GM21737 (cell line): ENCODE measurements around the gene CDKN1A.
"Not testable (repeated sequence)": the region's sequence is repeated elsewhere in the genome, so short reads cannot be mapped to it uniquely, and the experiment has no call there.

Experiments used
- ATAC-seq: cut with Tn5 transposase; IDR thresholded peaks from one replicate; pipeline ENCODE4 v1.9.1; 2021; ENCODE audit warnings: mild to moderate bottlenecking, moderate library complexity; ENCODE audit not compliant: unreplicated experiment

Gene CDKN1A

GRCh38 chr6:36694616-36695015 is 16.1 kb downstream of the CDKN1A start:
- ATAC-seq: no peak

GRCh38 chr6:36695414-36695813 is 16.9 kb downstream of the CDKN1A start:
- no peak for ATAC-seq

- ATAC-seq: no peak
Measured at GRCh38 chr6:36697481-36697903, 19.0 kb downstream of the CDKN1A start, which contains the start of gene RAB44. Gene RAB44, plus strand, starts transcription at chr6:36697826. Its CDS starts 6,410 bp downstream, at chr6:36704236.

GRCh38 chr6:36698196-36698595 is 19.7 kb downstream of the CDKN1A start:
- no peak for ATAC-seq

DNA sequence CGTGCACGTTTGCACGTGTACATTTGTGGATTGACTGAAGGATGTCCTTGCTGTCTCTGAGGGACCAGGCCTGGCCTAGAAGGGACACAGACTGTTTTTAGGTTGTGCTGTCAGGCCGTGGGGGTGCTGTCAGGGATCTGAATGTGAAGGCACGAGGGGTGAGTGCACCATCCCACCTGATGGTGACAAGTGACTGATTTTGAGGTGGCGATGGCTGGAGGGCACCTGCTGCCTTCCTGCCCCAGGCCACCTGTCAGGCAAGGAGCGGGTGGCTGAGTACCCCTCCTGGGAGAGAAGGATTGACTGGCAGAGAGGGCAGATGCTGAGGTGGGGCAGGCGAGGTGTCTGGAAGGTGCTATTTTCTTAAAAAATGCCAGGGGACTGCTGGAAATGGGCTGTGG is 20.4 kb downstream of the CDKN1A start:
- no peak for ATAC-seq

DNA sequence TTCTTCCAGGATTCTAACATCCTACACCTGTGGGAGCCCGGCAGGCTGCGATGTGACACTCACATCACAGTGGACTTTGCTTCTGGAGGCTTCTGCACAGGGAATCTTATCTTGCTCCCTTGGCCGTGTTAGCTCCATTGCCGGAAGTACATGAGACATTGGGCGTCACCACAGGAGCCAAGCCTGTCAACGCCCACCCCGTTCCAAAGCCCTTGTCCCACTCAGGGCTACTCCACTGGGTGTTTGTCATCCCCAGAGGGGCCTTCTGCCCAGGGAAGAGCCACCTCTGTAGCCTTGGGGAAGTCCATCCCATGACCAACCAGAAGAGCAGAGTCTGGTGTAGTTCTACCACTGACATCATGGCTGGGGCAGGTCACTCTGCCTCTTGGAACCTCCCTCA is 20.8 kb downstream of the CDKN1A start:
- ATAC-seq: no peak

GRCh38 chr6:36700071-36700812 is 21.7 kb downstream of the CDKN1A start:
- ATAC-seq: no peak

DNA sequence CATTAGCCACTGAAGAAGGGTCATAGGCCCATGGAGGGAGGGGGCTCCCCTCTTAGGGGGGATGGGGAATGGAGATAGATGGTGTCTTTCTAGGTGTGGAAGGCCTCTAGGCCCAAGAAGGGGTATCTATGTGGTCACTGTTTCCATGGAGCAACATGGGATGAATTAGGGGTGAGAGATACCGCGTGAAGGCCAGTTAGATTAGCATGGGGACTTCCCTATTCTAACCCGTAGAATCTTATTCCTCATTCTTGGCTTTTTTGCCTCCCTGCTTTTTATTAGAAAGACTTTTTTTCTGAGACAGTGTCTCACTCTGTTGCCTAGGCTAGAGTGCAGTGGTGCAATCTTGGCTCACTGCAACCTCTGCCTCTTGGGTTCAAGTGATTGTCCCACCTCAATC is 22.3 kb downstream of the CDKN1A start:
- no peak for ATAC-seq

GRCh38 chr6:36701401-36701991 is 23.0 kb downstream of the CDKN1A start:
- ATAC-seq: no peak

GRCh38 chr6:36702656-36703055 is 24.1 kb downstream of the CDKN1A start:
- ATAC-seq: no peak

DNA sequence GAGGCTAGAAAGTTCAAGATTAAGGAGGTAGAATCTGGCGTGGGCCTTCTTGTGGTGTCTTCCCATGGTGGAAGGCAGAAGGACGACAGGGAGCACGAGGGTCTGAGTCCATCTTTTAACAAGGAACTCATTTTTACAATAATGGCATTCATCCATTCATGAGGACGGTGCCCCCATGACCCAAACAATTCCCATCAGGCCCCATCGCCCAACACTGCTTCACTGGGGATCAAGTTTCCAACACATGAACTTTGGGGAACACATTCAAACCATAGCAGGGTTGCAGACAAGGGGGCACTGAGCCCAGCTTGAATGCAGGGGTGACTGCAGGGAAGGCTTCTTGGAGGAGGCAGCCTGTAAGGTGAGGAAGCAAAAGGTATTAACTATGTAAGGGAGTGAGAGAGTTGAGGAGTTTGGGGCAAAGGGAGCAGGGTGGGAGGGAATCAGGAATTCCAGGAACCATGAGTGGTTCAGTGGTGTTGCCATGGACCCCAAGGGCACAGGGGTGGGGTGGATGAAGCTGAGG is 24.6 kb downstream of the CDKN1A start:
- no peak for ATAC-seq

- no peak for ATAC-seq
Measured at GRCh38 chr6:36703982-36704381, 25.5 kb downstream of the CDKN1A start.

- ATAC-seq: not testable (repeated sequence)
Measured at GRCh38 chr6:36704961-36705577, 26.6 kb downstream of the CDKN1A start.

GRCh38 chr6:36706339-36706738 is 27.8 kb downstream of the CDKN1A start:
- no peak for ATAC-seq

GRCh38 chr6:36712816-36713215 is 34.3 kb downstream of the CDKN1A start:
- ATAC-seq: no peak

DNA sequence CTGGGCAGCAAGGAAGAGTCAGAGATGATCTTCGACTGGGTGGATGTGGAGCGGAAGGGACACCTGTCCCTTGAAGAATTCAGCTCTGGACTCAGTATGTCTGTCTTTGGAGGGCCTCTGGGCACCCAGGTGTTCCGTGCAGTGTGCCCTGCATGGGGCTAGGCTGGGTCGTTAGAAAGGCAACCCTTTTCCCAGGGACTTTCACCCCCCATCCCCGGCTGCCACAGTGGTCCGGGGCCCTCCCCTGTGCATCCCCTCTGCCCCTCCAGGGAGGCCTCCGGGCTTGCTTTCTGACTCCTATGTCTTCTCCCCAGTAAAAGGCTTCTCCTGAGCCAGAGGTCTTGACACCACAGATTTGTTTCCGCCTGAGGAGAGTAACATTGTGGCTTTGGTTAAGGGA is 35.3 kb downstream of the CDKN1A start:
- no peak for ATAC-seq

GRCh38 chr6:36714511-36714910 is 36.0 kb downstream of the CDKN1A start:
- no peak for ATAC-seq

DNA sequence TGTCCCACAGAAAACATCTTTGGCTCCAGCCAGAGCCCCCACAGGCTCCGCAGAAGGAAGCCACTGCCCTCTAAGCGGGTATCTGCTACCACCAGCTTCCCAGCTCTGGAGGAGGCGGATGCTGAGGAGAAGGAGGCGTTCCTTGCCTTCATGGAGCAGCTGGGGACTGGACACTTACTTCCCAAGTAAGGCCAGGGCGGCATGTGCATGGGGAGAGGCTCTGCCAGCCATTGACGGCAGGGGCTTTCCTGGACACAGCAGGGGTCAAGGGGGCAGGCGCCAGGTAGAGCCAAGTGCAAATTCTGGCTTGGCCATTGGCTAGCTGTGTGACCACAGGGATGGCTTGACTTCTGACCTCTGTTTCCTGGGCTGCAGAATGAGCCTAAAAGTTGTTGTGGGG is 37.0 kb downstream of the CDKN1A start:
- ATAC-seq: no peak

DNA sequence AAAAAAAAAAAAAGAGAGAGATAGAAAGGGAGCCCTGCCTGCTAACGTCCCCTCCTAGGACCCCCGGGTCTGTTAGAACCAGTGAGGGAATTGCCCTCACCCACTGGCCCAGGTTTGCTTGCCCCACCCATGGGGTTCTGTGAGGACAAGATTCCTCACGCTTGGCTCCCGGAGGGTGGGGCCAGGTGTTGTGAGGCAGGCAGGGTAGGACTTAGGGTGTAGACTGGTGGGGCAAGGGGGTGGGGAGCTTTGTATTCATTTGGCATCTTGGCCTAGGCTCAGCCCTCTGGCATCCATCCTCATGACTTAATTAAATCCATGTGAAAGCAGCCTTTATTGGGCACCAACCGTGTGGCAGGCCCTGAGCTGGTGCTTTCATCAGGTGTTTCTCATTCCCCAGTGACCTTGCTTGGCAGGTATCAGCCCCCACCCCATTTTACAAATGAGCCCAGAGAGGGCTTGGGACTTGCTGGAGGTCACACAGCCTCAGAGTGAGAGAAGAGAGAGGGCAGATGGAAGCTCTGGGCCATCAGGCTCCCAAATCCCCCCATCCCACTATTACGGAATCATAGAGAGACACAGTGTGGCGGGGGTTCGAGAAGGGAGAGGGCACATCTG is 38.1 kb downstream of the CDKN1A start:
- ATAC-seq: no peak

DNA sequence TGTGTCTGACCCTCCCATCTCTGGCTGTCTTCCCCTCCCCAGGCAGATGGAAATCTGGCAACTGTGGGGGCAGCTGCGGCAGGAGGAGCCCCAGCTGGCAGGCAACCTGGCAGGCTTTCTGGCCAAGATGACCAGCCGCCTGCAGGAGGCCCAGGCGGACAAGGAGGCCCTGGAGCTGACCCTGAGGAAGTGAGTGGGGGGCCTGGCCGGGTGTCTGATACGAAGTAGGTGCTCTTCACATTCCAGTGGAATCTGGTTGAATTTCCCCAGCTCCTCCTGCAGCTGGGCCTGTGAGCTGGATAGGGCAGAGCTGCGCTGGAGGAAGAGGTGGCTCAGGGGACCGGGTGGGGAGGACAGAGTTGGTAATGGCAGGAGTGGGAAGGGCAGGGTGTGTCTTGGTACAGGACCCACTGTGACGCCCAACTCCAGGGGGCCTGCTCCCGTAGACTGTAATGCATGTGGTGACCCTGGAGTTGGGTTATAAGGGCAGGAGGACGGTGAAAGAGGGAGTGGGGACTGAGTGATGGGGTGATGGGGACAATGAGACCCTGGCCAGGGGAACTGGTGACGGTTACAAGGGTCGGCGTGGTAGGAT is 38.8 kb downstream of the CDKN1A start:
- no peak for ATAC-seq
